ENCODE measurements around the gene C9orf78.

Gene C9orf78

GRCh38 chr9:129839324-129840023, 4.4 kb upstream of the C9orf78 start:
- DNase-seq: no peak

- DNase-seq: no peak
These were observed 3.7 kb upstream of the C9orf78 start for GRCh38 chr9:129838707-129839259.

- DNase-seq: peak; percentile 57
These were observed 1.4 kb upstream of the C9orf78 start for GRCh38 chr9:129836311-129837007.

DNA sequence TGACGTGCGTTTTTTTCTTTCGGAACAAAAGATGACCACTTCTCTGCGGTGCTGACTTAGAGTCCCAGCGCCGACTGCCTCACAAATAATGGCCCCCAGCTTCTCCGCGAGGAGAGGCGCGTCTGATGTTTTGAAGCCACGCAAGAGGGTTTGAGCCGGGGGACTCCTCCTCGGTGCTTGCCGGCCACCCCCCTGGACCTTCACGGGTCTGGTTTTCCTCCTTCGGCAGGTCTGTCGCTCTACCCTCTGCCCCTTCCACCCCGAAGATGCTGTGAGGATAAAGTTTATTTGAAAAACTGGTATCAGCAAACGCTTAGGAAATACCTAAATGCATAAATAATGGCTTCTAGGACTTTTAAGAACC, 767 bp upstream of the C9orf78 start:
- no peak for DNase-seq

- DNase-seq: peak; percentile 11
These were observed 467 bp downstream of the C9orf78 start for GRCh38 chr9:129834489-129835127.

- no peak for DNase-seq
These were observed 2.1 kb downstream of the C9orf78 start for GRCh38 chr9:129832982-129833381.

DNA sequence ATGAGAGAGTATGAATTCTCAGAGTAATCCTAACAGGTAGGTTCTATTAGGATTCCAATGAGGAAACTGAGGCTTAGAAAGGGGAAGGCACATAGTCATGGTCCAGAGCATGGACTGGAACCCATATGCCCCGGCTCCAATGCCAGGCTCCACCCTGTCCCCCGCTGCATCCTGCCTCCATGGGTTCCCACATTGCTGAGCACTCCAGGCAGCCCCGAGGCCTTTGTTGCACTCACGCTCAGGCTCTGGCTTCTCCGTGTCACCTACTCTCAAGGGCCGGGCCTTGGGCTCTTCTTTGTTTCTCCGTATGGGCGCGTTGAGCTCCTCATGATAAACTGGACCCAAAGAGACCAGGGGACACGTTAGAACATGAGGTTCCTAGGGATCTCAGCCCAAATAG, 6.1 kb downstream of the C9orf78 start:
- DNase-seq: no peak

GRCh38 chr9:129828051-129828450, 7.0 kb downstream of the C9orf78 start:
- DNase-seq: no peak

GRCh38 chr9:129826759-129827158, 8.3 kb downstream of the C9orf78 start:
- DNase-seq: no peak

DNA sequence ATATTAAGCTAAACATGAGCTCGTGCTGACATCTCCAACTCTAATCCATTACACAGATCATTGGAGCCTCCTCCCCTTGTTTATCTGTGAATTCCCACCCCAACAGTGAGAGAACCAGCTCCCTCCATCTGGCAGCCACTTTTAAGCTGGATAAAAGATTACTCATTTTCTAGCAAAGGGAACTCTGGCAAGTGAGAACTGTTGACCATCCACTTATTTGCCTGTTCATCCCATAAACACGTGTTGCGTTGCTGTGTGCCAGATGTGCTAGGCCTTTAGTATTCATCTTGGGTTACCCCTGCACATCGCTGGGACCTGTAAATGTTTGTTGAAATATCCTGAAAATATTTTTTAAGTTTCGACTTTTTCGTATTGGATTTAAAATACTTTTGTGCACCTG, 8.7 kb downstream of the C9orf78 start:
- no peak for DNase-seq

GRCh38 chr9:129823935-129824601, 11.0 kb downstream of the C9orf78 start, which contains the start of gene TOR1A:
TOR1A (minus strand) TSS chr9:129824136; CDS start chr9:129824085, 51 bp downstream.
- peak; percentile 91 for DNase-seq

DNA sequence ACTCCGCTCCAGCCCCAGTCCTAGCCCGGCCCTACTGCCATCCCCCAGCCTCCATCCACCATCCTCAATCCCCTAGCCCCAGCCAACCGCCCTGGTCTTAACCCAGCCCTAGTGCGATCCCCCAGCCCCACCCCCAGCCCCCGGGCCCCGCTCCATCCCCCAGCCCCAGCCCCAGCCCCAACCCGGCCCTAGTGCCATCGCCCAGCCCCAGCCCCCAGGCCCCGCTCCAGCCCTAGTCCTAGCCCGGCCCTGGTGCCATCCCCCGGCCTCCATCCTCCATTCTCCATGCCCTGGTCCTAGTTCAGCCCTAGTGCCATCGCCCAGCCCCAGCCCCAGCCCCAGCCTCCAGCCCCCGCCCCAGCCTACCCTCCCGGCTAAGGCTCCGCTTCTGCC, 11.5 kb downstream of the C9orf78 start:
- no peak for DNase-seq

GRCh38 chr9:129822898-129823541, 12.1 kb downstream of the C9orf78 start:
- no peak for DNase-seq

- no peak for DNase-seq
These were observed 18.3 kb downstream of the C9orf78 start for GRCh38 chr9:129816501-129817435.

- DNase-seq: no peak
These were observed 19.8 kb downstream of the C9orf78 start for GRCh38 chr9:129815278-129815677.

- DNase-seq: no peak
These were observed 20.4 kb downstream of the C9orf78 start for GRCh38 chr9:129814432-129815223.

GRCh38 chr9:129813661-129814060, 21.4 kb downstream of the C9orf78 start:
- no peak for DNase-seq

GRCh38 chr9:129812385-129812784, 22.7 kb downstream of the C9orf78 start:
- no peak for DNase-seq

DNA sequence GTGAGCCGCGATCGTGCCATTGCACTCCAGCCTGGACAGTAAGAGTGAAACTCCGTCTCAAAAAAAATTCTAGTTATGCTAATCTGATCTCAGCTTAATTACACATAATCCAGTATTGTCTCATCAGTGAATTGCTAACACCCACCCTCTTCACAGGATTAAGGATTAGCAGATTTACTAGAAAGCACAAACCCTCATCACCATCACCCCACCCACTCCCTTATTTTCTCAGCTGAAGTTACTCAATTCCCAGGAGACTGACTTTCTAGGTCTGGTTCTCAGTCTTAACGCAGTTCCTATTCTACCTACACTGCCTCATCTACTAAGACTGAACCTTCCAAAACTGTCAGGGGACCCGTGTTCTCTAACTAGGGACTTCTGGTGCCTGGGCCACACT, 23.1 kb downstream of the C9orf78 start:
- DNase-seq: no peak

DNA sequence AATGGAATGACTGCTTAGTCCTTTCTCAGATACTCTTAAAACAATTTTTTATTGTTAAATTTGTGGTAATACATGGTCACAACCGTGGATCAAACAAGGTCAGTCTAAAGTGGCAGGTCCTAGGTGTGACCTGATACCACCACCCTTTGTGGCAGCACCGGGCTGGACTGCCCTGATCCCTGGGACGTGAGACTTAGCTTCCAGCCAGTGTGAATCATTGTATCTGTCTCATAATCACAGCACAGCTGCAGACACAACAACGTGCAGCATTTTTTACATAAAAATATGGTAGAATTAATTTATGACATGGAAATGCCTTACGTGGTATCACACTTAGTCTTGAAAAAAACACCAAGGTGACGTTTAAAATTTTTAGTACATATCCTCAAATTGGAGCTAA, 24.3 kb downstream of the C9orf78 start:
- DNase-seq: no peak

- no peak for DNase-seq
These were observed 25.0 kb downstream of the C9orf78 start for GRCh38 chr9:129810116-129810515.
